Stimulated activated CD8-positive, alpha-beta memory T cell treated with anti-CD3 and anti-CD28 coated beads, Interleukin-4, amount 100 ng/mL, for 48 hours (primary cell): ENCODE data around the gene FRYL.
"Not testable (repeated sequence)": the region's sequence is repeated elsewhere in the genome, so short reads cannot be mapped to it uniquely, and the experiment has no call there.

Experiments
- DNase-seq: peaks from one replicate; pipeline ENCODE4 v3.0.0-alpha.2; 2020

FRYL gene

DNA sequence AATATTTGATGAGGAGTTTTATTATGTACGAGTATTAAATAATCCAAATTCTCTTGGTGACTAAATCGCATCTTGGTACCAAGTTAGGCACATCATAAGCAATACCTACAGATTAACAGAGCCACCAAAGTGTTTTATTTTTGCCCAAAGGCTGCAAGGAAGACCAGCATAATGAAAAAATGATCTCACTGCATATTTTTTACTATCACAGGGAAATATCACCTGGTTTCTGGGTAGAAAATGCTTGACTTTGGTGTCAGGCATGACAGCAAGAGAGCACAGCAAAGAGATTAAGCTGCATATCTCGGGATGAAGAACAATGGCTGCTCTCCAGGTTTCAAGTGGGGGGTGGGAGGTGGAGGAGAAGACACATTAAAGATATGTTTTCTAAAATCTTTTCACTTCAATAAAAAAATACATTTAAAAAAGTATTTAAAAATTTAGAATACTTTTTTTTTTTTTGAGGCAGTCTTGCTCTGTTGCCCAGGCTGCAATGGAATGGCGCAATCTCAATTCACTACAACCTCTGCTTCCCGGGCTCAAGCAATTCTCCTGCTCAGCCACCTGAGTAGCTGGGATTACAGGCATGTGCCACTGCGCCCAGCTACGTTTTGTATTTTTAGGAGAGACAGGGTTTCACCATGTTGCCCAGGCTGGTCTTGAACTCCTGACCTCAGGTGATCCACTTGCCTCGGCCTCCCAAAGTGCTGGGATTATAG lies 86.1 kb downstream of the FRYL start:
- DNase-seq: no peak

- no peak for DNase-seq
Observed at GRCh38 chr4:48692897-48693296, 87.2 kb downstream of the FRYL start.

- DNase-seq: no peak
Observed at GRCh38 chr4:48692044-48692443, 88.0 kb downstream of the FRYL start.

- DNase-seq: no peak
Observed at GRCh38 chr4:48688953-48689352, 91.1 kb downstream of the FRYL start.

DNA sequence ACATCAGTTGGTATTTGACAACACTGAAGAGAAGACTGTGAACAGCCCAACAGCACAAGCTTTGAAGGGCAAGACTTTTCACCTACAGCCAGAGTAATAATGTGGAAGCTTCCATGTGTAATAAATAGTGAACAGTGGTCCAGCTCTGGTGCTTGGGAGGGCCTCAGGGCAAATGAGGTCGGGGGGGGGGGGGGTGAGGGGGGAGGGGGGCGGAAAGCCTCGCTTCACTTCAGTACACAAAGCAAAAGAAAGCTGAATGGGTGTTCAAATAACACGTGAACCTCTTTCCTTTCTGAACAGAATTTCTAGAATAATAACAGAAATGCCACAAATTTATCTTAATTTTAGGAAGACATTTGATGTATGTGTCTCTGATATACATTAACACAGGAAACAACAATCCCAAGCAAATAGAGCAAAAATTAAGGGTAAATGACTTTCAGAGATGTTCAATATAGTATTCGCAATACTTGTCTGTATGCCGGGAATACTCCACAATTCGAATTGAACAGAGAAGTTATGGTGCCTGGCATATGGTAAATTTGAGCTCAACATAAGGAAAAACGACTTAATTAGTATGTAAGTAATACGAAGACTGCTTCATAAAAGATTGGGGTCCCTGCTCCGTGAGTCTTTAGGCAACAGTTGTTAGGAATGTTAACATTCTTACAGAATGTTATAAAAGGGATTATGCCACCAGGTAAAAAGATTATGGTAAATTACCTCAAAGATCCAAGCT lies 92.6 kb downstream of the FRYL start:
- no peak for DNase-seq

GRCh38 chr4:48686369-48686768 lies 93.7 kb downstream of the FRYL start:
- no peak for DNase-seq

- DNase-seq: no peak
Observed at GRCh38 chr4:48683784-48684666, 96.1 kb downstream of the FRYL start.

- not testable (repeated sequence) for DNase-seq
Observed at GRCh38 chr4:48682870-48683269, 97.2 kb downstream of the FRYL start.

DNA sequence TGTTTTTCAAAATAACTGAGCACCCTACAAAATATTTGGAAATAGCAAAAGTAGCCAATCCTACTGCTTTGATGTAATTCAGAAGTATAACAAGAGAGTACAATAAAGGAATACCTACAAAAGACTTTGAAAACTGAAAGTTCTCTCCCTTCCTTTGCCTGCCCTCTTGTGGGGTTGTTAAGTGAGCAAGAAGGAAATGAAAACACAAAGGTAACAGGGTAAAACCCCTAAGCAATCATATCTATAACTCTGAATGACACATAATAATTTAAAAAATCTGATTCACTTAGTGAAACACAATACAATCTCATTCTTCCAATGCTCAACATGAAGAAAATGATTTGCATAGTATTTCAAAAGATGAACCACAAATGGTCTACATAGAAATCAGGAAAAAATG lies 98.2 kb downstream of the FRYL start:
- no peak for DNase-seq

DNA sequence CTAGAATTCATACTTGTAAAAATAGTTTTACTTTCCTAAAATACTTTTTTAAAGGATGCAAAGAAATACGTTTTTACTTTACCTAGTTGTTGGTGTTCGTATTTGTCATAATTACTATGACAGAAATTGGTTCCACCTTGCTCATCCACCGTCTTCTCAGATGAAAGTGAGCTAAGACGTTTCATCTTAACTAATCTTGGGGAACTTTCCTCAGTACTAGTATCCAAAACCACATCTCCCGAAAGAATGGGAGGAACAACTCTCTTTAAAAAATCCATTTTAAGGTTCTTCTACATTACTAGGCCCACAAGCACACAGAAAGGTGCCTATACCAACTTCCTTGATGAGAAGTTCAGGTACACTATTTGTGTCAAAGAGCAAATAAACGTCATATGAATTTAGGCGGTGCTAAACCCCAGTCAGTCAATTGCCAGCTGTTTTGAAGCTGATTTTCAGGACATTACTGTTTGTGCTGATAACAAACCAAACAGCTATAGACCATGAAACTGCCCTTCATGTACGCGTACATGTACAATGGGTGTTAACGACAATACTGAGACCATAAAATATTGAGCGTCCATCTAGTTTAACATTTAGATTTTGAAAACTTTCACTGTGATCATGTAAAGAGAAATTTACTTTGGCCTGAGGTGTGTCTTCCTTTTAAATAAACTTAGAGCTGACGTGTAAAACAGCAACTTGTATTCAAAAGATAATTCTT lies 99.1 kb downstream of the FRYL start:
- DNase-seq: no peak

DNA sequence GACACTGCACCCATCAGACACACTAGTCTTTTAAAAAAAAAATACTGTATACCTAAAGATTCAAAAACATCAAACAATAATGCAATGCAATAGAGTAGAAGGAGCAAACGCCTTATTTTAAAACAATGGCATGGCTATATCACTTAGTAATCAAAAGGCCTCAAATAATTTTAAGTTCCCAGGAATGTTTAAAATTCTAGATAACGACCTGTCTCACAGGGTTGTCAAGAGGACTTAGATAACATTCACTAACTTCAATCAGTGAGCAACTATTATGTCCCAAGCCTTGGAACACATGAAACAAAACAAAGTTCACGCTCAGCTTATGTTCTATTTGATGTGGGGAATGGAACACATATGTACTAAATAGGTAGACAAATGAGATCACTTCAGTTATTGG lies 106.5 kb downstream of the FRYL start:
- no peak for DNase-seq

DNA sequence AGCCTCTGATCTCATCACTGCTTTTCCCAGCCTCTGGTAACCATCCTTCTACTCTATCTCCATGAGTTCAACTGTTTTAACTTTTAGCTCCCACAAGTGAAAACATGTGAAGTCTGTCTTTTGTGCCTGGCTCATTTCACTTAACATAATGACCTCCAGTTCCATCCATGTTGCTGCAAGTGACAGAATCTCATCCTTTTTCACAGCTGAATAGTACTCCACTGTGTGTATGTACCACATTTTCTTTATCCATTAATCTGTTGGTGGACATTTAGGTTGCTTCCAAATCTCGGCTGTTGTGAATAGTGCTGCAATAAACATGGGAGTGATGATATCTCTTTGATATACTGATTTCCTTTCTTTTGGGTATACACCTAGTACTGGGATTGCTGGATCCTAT lies 109.5 kb downstream of the FRYL start:
- no peak for DNase-seq

DNA sequence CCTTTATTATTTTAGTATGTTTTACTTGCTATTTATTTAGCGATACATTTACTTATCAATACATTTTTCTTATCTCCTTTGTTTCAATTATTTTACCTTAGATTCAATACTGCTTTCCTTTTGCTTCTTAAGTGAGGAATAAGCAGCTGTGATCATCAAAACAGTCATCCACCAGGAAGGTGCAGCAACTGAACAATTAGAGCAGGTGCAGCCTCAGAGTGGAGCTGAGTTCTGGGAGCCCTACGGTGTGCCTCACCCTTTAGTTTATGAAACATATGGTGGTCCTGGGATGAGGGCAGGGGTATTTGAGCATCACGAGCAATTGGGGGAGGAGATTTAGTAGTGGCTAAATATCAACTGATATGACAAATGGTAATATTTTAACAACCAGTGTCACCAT lies 111.0 kb downstream of the FRYL start:
- DNase-seq: no peak

GRCh38 chr4:48668254-48669017 lies 111.6 kb downstream of the FRYL start:
- DNase-seq: no peak

- DNase-seq: no peak
Observed at GRCh38 chr4:48667148-48667547, 112.9 kb downstream of the FRYL start.

DNA sequence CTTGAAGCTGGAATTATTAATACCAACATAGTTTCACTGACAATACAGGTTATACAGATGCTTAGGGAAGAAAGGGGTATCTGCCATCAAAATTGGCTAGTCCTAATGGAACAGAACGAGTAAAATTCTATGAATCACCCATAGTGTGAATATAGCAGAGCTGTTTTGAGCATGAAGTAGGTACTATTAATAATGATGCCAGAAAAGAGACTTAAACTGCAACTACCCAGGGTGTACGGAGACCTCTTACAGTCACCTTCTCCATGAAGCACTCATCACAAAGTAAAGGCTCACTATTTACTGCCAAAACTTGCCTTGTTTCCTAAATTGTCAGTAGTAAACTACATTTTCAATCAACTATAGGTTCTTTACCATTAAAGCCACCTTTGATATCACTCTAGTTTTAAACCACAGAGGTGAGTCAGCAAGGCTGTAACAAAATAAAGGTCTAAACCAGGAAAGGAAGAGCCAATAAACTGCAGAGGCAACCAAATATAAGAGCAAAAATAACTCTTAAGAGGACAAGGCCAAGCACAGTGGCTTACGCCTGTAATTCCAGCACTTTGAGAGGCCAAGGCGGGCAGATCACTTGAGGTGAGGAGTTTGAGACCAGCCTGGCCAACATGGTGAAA lies 114.4 kb downstream of the FRYL start:
- DNase-seq: no peak

GRCh38 chr4:48664938-48665337 lies 115.1 kb downstream of the FRYL start:
- no peak for DNase-seq

- no peak for DNase-seq
Observed at GRCh38 chr4:48661391-48661790, 118.7 kb downstream of the FRYL start.

DNA sequence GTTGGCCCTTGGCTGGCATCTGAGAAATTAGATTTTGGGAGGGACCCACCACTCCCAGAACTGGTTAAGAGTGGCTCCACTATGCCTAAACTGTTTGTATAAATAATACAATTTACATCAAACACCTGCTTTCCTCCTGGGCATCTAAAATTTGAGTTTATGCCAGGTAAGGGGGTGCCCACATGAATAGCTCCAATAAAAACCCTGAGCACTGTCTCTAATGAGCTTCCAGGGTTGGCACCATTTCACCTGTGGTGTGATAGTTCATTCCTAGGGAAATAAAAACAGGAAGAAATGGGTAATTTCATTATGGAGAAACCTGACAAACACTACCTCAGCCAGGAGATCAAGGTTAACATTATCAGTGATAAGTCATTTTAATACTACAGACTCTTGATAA lies 119.7 kb downstream of the FRYL start:
- no peak for DNase-seq

DNA sequence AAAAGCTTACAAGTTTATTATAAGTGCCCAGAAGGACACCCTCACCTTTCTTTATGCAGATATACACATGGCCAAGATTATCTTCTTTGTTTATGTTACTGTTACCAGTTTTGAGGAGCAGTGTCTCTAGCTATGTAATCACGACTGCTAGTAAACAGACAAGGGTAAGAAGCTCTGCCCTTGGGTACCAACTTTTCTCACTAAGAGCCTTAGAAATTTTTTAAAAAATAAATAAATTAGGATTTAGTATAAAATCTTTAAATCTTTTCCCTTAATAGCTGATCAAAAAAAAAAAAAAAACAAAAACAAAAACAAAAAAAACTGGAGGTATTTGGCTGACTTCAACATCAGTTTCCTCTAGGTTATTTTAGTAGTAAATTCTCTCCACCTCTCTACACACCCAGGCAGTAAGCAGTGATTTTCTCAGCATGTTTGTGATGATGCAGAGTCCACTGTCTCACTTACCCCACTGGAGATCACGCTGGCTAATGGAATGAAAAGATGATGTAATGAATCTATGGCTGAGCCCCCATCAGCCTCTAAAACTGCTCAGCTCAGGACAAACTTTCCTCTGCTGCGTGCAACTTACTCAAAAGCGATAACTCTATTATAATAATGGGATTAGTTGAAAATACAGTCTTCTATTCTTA lies 125.9 kb downstream of the FRYL start:
- no peak for DNase-seq
